T47D (cell line): ENCODE measurements around the gene PXDN.
"Not testable (repeated sequence)": the region's sequence is repeated elsewhere in the genome, so short reads cannot be mapped to it uniquely, and the experiment has no call there.

Source experiments
- DNase-seq, 2 experiments: peaks; one replicate each; pipeline versions ENCODE4 v3.0.0 to v3.0.0-alpha.2; 2011 to 2012; ENCODE audit warnings: low read depth in 1 of 2, low spot score in 1 of 2
- JUND ChIP-seq: IDR thresholded peaks from 2 replicates; pipeline ENCODE4 v1.6.1; 2012; ENCODE audit warnings: low read depth
- in situ Hi-C: cut with HindIII; loops from 2 replicates; pipeline ENCODE4 v1.10.0; 2016; ENCODE audit warnings: low sequenced_read_pairs, low pct_unique_long_range_greater_than_20kb

The PXDN gene

GRCh38 chr2:1739961-1740715 lies 4.2 kb downstream of the PXDN start:
- in situ Hi-C loops, result no loop called here
- TF ChIP-seq JUND, result no peak
- DNase-seq, result no peak

- no peak for DNase-seq
- no peak for TF ChIP-seq JUND
- in situ Hi-C loops, result no loop called here
These were observed 4.9 kb downstream of the PXDN start for GRCh38 chr2:1739322-1739957.

- TF ChIP-seq JUND, result no peak
- no peak for DNase-seq
- in situ Hi-C loops, result no loop called here
These were observed 5.5 kb downstream of the PXDN start for GRCh38 chr2:1738646-1739302.

GRCh38 chr2:1738163-1738562 lies 6.2 kb downstream of the PXDN start:
- TF ChIP-seq JUND, result no peak
- in situ Hi-C loops, result no loop called here
- DNase-seq, result no peak

- in situ Hi-C loops, result no loop called here
- DNase-seq, result no peak
- TF ChIP-seq JUND, result no peak
These were observed 7.3 kb downstream of the PXDN start for GRCh38 chr2:1736997-1737480.

- in situ Hi-C loops, result no loop called here
- TF ChIP-seq JUND, result no peak
- no peak for DNase-seq
These were observed 8.3 kb downstream of the PXDN start for GRCh38 chr2:1736045-1736444.

- in situ Hi-C loops, DNase-seq: not testable (repeated sequence)
These were observed 11.0 kb downstream of the PXDN start for GRCh38 chr2:1733298-1733697.

GRCh38 chr2:1731963-1732768 lies 12.1 kb downstream of the PXDN start:
- DNase-seq, result no peak
- in situ Hi-C loops, result no loop called here
- TF ChIP-seq JUND, result no peak

- TF ChIP-seq JUND, result no peak
- in situ Hi-C loops, result no loop called here
- DNase-seq, result no peak
These were observed 12.8 kb downstream of the PXDN start for GRCh38 chr2:1731447-1731962.

- TF ChIP-seq JUND, result no peak
- in situ Hi-C loops, result no loop called here
- DNase-seq, result no peak
These were observed 14.0 kb downstream of the PXDN start for GRCh38 chr2:1730015-1730927.

- in situ Hi-C loops, result no loop called here
- no peak for DNase-seq
- TF ChIP-seq JUND, result no peak
These were observed 15.1 kb downstream of the PXDN start for GRCh38 chr2:1729242-1729641.

- no peak for DNase-seq
- in situ Hi-C loops, result no loop called here
- no peak for TF ChIP-seq JUND
These were observed 15.5 kb downstream of the PXDN start for GRCh38 chr2:1728821-1729220.
